Breast epithelium (tissue), 3 donors: ENCODE results near the gene BSND.
"Not testable (repeated sequence)": the region's sequence is repeated elsewhere in the genome, so short reads cannot be mapped to it uniquely, and the experiment has no call there.

ENCODE experiments used
- POLR2A ChIP-seq: fragments of 450-650 bp; IDR thresholded peaks from one replicate; pipeline ENCODE4 v1.6.1; 2016; ENCODE audit warnings: antibody characterized with exemption, mild to moderate bottlenecking, moderate library complexity
- POLR2AphosphoS5 ChIP-seq, 3 donors: sonication (generic); formaldehyde crosslinking; IDR thresholded peaks; one replicate each; pipeline ENCODE4 v1.6.1; 2017; ENCODE audit warnings: antibody characterized with exemption in 3 of 3
- TF ChIP-seq, protein P1 (sequence below), 3 donors: fragments of 450-650 bp; IDR thresholded peaks; one replicate each; pipeline ENCODE4 v1.5.1; 2016 to 2017; ENCODE audit warnings: antibody characterized with exemption in 3 of 3, mild to moderate bottlenecking in 3 of 3, moderate library complexity in 3 of 3

DNA sequence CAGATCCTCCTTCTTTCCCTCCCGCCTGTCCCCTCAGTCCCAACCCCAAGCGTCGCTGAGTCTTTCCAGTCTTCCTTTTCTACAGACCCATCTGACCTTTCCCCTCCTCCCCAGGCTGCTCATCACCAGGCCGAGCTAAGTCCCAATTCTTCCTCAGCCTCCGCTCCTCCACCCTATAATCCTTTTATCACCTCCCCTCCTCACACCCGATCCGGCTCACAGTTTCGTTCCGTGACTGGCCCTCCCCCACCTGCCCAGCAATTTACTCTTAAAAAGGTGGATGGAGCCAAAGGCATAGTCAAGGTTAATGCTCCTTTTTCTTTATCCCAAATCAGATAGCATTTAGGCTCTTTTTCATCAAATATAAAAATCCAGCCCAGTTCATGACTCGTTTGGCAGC is 25.4 kb downstream of the BSND start:
- TF ChIP-seq, protein P1, sequence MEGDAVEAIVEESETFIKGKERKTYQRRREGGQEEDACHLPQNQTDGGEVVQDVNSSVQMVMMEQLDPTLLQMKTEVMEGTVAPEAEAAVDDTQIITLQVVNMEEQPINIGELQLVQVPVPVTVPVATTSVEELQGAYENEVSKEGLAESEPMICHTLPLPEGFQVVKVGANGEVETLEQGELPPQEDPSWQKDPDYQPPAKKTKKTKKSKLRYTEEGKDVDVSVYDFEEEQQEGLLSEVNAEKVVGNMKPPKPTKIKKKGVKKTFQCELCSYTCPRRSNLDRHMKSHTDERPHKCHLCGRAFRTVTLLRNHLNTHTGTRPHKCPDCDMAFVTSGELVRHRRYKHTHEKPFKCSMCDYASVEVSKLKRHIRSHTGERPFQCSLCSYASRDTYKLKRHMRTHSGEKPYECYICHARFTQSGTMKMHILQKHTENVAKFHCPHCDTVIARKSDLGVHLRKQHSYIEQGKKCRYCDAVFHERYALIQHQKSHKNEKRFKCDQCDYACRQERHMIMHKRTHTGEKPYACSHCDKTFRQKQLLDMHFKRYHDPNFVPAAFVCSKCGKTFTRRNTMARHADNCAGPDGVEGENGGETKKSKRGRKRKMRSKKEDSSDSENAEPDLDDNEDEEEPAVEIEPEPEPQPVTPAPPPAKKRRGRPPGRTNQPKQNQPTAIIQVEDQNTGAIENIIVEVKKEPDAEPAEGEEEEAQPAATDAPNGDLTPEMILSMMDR (IDR thresholded peaks at IDR 0.05), result not testable (repeated sequence)
- TF ChIP-seq POLR2A; POLR2AphosphoS5 (IDR thresholded peaks at IDR 0.05): not testable (repeated sequence)
